Skeletal muscle tissue (tissue), 4 donors: ENCODE measurements around the gene ST6GALNAC1. TPM values are rescaled to one million over a fixed set of nuclear protein-coding genes. Genes with fewer than 3 reads are reported as not detected.

Experiments
- H3K27ac ChIP-seq: one replicate; pipeline ENCODE4 v1.7.0; 2013; ENCODE audit warnings: mild to moderate bottlenecking, low read depth, low read length, inconsistent platforms
- H3K27me3 ChIP-seq, 3 donors: one replicate each; pipeline ENCODE4 v1.7.0; 2013; ENCODE audit warnings: low read length in 3 of 3; ENCODE audit not compliant: control insufficient read depth in 3 of 3, insufficient read depth in 3 of 3
- H3K36me3 ChIP-seq, 3 donors: one replicate each; pipeline ENCODE4 v1.7.0; 2013; ENCODE audit warnings: low read length in 3 of 3; ENCODE audit not compliant: control insufficient read depth in 3 of 3, insufficient read depth in 3 of 3
- H3K4me1 ChIP-seq, 3 donors: one replicate each; pipeline ENCODE4 v1.7.0; 2013; ENCODE audit warnings: low read length in 3 of 3, mild to moderate bottlenecking in 3 of 3; ENCODE audit not compliant: control insufficient read depth in 3 of 3, insufficient read depth in 3 of 3
- H3K4me3 ChIP-seq, 3 donors: one replicate each; pipeline ENCODE4 v1.7.0; 2013; ENCODE audit warnings: low read length in 3 of 3
- H3K9ac ChIP-seq, 3 donors: one replicate each; pipeline ENCODE4 v1.7.0; 2013; ENCODE audit warnings: low read length in 3 of 3, mild to moderate bottlenecking in 3 of 3, moderate library complexity in 2 of 3, low read depth in 1 of 3
- H3K9me3 ChIP-seq, 3 donors: one replicate each; pipeline ENCODE4 v1.7.0; 2013; ENCODE audit warnings: low read length in 3 of 3; ENCODE audit not compliant: control insufficient read depth in 3 of 3
- total RNA-seq: library from RNA; depleted of rRNA; stranded (reverse); fragments of >200 nt; gene quantifications from one replicate; pipeline ENCODE4 v1.2.3, GENCODE V29; 2014
- donor health status: Osteomylitis.

The ST6GALNAC1 gene
- total RNA-seq, 1 donor from 2014 or later, result not detected

DNA sequence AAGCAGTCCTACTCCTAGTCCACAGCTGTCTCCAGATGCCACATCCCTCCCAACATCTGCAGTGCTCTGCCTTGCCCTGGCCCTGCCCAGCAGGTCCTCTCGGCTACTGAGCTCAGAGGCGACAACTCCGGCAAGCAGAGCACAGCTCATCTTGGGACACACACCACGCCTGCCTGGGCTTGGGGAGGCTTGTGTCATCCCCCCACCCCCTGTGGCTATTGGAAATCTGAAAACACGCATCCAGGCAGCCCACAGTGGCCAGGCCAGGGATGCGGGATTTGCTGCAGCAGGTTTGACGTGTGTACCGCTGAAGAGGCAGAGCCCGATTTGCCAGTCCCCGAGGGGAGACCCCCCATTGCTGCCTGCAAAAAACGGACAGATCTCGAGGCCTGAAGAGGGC lies 41.8 kb upstream of the ST6GALNAC1 start:
- Histone ChIP-seq H3K9me3 (no peaks in the 10 kb centered on the region), H3K4me3 (peak overlapping the region in 1 of 3 donors; percentile 13), H3K27me3 (no peaks in the 10 kb centered on the region), H3K36me3 (peaks cover 8 to 30% (median 15%) of the 10 kb centered on the region in 3 donors), H3K4me1 (peaks cover 42 to 72% (median 72%) of the 10 kb centered on the region in 3 donors), H3K9ac (peak overlapping the region in 1 of 3 donors; percentile 60), H3K27ac (no peak overlapping the region)

DNA sequence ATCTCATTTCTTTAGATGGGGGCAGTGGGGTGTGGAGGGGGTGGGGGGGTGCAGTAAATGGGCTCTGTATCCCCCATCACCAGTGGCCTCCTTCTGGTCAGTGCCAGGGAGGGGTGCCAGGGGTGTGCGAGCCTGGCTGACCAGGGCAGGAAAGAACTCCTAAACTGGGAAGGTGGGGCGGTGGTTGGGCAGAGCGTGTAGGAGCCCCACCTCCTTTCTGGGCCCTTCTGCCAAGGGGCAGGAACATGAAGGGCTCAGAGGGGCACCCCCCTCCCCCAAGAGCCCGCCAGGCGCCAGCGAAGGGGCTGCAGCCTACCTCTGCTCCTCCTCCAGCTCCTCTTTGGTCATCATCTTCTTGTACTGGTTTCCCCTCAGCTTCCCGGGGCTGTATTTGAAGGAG lies 41.2 kb upstream of the ST6GALNAC1 start:
- Histone ChIP-seq H3K4me1 (peaks cover 42 to 69% (median 69%) of the 10 kb centered on the region in 3 donors), H3K36me3 (peaks cover 8 to 30% (median 15%) of the 10 kb centered on the region in 3 donors), H3K27ac (no peak overlapping the region), H3K27me3 (no peaks in the 10 kb centered on the region), H3K4me3 (no peak overlapping the region), H3K9me3 (no peaks in the 10 kb centered on the region), H3K9ac (peak overlapping the region in 1 of 3 donors; percentile 60)

DNA sequence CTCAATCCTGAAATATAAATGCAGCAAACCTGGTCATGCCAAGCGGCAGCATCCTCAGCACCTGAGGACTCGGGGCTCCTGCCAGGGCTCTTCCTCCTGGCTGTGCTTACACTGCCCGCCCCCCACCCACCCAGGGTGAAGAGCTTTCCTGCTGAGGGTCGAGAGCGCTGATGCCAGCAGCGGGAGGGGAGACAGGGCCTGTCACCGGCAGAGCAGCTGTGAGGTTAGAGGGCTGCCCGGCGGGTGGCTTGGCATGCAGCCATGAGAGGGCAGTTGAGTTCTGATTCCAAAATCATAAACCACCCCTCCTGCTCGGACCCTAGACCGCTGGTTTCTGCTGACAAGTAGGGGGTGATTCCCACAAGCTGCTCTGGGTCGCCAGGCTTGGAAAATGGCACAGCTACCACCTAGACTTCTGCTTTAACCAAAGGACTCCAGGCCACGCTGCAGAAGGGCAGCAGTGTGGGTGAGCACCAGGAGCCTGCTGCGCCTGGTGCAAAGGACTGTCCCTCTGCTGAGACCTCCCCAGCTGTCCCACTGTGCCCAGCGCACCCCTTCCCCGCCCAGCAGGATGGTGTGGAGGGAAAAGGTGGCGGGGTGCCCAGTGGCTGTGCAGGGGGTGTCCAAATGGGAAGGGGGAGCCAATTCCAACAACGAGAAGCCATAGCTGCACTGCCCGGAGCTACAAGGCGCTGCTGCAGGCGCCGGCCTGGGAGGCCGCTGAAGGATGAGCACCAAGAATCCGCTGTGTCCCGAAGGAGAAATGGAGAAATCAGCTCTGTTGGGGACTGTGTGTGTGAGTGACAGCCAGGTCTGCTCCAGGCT lies 40.6 kb upstream of the ST6GALNAC1 start:
- peaks cover 8 to 30% (median 15%) of the 10 kb centered on the region in 3 donors for H3K36me3 ChIP-seq
- peak overlapping the region in 1 of 3 donors; percentile 45 for H3K9ac ChIP-seq
- H3K9me3 ChIP-seq, result no peaks in the 10 kb centered on the region
- no peaks in the 10 kb centered on the region for H3K27me3 ChIP-seq
- H3K4me1 ChIP-seq, result peaks cover 39 to 65% (median 65%) of the 10 kb centered on the region in 3 donors
- H3K4me3 ChIP-seq, result no peak overlapping the region
- H3K27ac ChIP-seq, result no peak overlapping the region

GRCh38 chr17:76683011-76683755 lies 39.6 kb upstream of the ST6GALNAC1 start:
- peaks cover 8 to 34% (median 15%) of the 10 kb centered on the region in 3 donors for H3K36me3 ChIP-seq
- H3K9ac ChIP-seq, result peak overlapping the region in 1 of 3 donors; percentile 45
- no peaks in the 10 kb centered on the region for H3K9me3 ChIP-seq
- H3K27me3 ChIP-seq, result no peaks in the 10 kb centered on the region
- peaks cover 34 to 56% (median 55%) of the 10 kb centered on the region in 3 donors for H3K4me1 ChIP-seq
- H3K4me3 ChIP-seq, result no peak overlapping the region
- no peak overlapping the region for H3K27ac ChIP-seq

- Histone ChIP-seq H3K9ac (peak overlapping the region in 2 of 3 donors; percentile 6 to 72), H3K36me3 (peaks cover 8 to 42% (median 18%) of the 10 kb centered on the region in 3 donors), H3K27me3 (no peaks in the 10 kb centered on the region), H3K9me3 (no peaks in the 10 kb centered on the region), H3K4me1 (peaks cover 25 to 47% (median 46%) of the 10 kb centered on the region in 3 donors), H3K27ac (no peak overlapping the region), H3K4me3 (peak overlapping the region in 1 of 3 donors; percentile 13)
Measured at GRCh38 chr17:76682296-76682695, 38.7 kb upstream of the ST6GALNAC1 start.

DNA sequence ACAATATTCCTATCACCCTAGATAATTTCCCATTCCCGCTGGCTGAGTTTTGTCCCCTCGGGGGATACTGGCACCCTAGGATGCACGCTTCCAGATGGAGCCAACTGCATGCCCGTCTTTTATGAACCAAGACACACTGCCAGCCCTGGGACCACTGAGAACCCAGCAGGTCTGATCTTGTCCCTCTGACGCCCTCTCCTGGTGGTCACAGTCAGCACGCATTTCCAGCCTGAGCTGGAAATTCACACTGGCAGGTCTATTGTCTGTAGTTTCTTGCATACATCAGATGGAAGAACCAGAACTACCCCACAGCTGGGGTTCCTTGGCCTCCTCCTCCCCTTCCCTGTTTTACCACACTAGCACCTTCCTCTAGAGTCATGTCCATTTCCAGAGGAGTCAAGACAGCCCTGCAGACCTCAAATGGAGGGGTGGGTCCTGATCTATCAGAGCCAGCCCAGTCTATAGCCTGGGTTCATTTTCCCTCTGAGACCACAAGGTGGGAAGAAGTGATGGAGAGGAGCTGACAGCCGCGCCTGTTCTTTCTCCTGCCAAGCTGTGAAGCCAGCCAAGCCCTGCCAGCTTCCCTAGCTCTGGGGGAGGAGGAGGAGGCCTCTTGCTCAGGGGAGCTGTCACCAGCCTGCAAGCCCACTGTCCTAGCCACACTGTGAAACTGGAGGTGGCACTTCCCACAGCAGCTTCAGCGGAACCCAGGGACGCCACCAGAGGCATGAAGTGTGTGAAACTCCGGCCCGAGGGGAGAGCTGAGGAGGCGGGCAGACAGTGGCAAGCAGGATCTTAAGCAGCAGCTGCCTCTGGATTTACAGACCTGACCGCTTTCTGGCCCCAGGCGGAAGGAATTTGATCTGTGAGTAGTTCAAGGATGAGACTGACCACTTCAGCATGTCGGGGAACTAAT lies 37.9 kb upstream of the ST6GALNAC1 start:
- no peaks in the 10 kb centered on the region for H3K9me3 ChIP-seq
- no peak overlapping the region for H3K4me3 ChIP-seq
- H3K9ac ChIP-seq, result peak overlapping the region in 1 of 3 donors; percentile 72
- no peaks in the 10 kb centered on the region for H3K27me3 ChIP-seq
- peaks cover 8 to 45% (median 19%) of the 10 kb centered on the region in 3 donors for H3K36me3 ChIP-seq
- peak overlapping the region; percentile 40 for H3K27ac ChIP-seq
- H3K4me1 ChIP-seq, result peaks cover 19 to 39% (median 38%) of the 10 kb centered on the region in 3 donors

GRCh38 chr17:76679239-76679638 lies 35.7 kb upstream of the ST6GALNAC1 start:
- no peak overlapping the region for H3K27ac ChIP-seq
- H3K9ac ChIP-seq, result no peak overlapping the region
- peaks cover 19 to 27% (median 25%) of the 10 kb centered on the region in 3 donors for H3K4me1 ChIP-seq
- H3K36me3 ChIP-seq, result peaks cover 8 to 43% (median 19%) of the 10 kb centered on the region in 3 donors
- H3K4me3 ChIP-seq, result no peak overlapping the region
- no peaks in the 10 kb centered on the region for H3K27me3 ChIP-seq
- H3K9me3 ChIP-seq, result no peaks in the 10 kb centered on the region

GRCh38 chr17:76678330-76678729 lies 34.8 kb upstream of the ST6GALNAC1 start:
- H3K27me3 ChIP-seq, result no peaks in the 10 kb centered on the region
- no peak overlapping the region for H3K27ac ChIP-seq
- no peaks in the 10 kb centered on the region for H3K9me3 ChIP-seq
- H3K4me3 ChIP-seq, result no peak overlapping the region
- H3K4me1 ChIP-seq, result peaks cover 19 to 24% (median 23%) of the 10 kb centered on the region in 3 donors
- no peak overlapping the region for H3K9ac ChIP-seq
- H3K36me3 ChIP-seq, result peaks cover 8 to 35% (median 18%) of the 10 kb centered on the region in 3 donors

- peaks cover 4 to 26% (median 9%) of the 10 kb centered on the region in 3 donors for H3K36me3 ChIP-seq
- H3K9ac ChIP-seq, result no peak overlapping the region
- H3K27me3 ChIP-seq, result no peaks in the 10 kb centered on the region
- no peaks in the 10 kb centered on the region for H3K9me3 ChIP-seq
- no peak overlapping the region for H3K4me3 ChIP-seq
- peaks cover 15 to 16% (median 16%) of the 10 kb centered on the region in 3 donors for H3K4me1 ChIP-seq
- H3K27ac ChIP-seq, result no peak overlapping the region
Measured at GRCh38 chr17:76677406-76677805, 33.8 kb upstream of the ST6GALNAC1 start.
